ENCODE measurements around the gene CCDC39. TPM values are rescaled to one million over a fixed set of nuclear protein-coding genes. Genes with fewer than 3 reads are reported as not detected.

Gene CCDC39
- total and polyA plus RNA-seq, 2 of the 13 experiments (the other 11 are each of a cell fraction or from before 2014, with no cell fraction given) = not detected

- TF ChIP-seq PAF1 (CRISPR knock-in tag; IDR thresholded peaks at IDR 0.05) (no peak), NR2C2 (CRISPR knock-in tag; IDR thresholded peaks at IDR 0.05; ENCODE audit: borderline replicate concordance) (peak; percentile 99), NBN (conservative IDR thresholded peaks at IDR 0.05) (no peak), ZIK1 (CRISPR knock-in tag; IDR thresholded peaks at IDR 0.05; ENCODE audit: borderline replicate concordance, low read depth) (0 out of 2 replicates have a peak, but pooled peaks have one; percentile 36), PRPF4 (IDR thresholded peaks at IDR 0.05; ENCODE audit: low read depth, low read length, poor library complexity, severe bottlenecking) (no peak), PTBP1 (IDR thresholded peaks at IDR 0.05; ENCODE audit: low read depth, low read length, poor library complexity, severe bottlenecking) (no peak), HHEX (CRISPR knock-in tag; IDR thresholded peaks at IDR 0.05) (peak; percentile 49; the same call in 1 of the 2 replicates), ZNF709 (CRISPR knock-in tag; IDR thresholded peaks at IDR 0.05) (no peak), MIER3 (CRISPR knock-in tag; IDR thresholded peaks at IDR 0.05; ENCODE audit: borderline replicate concordance) (peak; percentile 51; the same call in 1 of the 2 replicates), ZNF614 (CRISPR knock-in tag; IDR thresholded peaks at IDR 0.05; ENCODE audit: borderline replicate concordance) (peak; percentile 19; the same call in 1 of the 2 replicates), ZNF720 (CRISPR knock-in tag; IDR thresholded peaks at IDR 0.05) (no peak), ZNF510 (CRISPR knock-in tag; IDR thresholded peaks at IDR 0.05; ENCODE audit: low read depth) (no peak), HDAC2 (CRISPR knock-in tag; IDR thresholded peaks at IDR 0.05) (peak; percentile 81; the same call in 1 of the 2 replicates), IKZF4 (CRISPR knock-in tag; IDR thresholded peaks at IDR 0.05; ENCODE audit: borderline replicate concordance, low read depth, not compliant biosample characterization) (no peak), ZNF776 (CRISPR knock-in tag; IDR thresholded peaks at IDR 0.05) (no peak)
- TF ChIP-seq, protein P1, sequence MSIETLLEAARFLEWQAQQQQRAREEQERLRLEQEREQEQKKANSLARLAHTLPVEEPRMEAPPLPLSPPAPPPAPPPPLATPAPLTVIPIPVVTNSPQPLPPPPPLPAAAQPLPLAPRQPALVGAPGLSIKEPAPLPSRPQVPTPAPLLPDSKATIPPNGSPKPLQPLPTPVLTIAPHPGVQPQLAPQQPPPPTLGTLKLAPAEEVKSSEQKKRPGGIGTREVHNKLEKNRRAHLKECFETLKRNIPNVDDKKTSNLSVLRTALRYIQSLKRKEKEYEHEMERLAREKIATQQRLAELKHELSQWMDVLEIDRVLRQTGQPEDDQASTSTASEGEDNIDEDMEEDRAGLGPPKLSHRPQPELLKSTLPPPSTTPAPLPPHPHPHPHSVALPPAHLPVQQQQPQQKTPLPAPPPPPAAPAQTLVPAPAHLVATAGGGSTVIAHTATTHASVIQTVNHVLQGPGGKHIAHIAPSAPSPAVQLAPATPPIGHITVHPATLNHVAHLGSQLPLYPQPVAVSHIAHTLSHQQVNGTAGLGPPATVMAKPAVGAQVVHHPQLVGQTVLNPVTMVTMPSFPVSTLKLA (IDR thresholded peaks at IDR 0.05) = no peak
- TF ChIP-seq, protein P2, sequence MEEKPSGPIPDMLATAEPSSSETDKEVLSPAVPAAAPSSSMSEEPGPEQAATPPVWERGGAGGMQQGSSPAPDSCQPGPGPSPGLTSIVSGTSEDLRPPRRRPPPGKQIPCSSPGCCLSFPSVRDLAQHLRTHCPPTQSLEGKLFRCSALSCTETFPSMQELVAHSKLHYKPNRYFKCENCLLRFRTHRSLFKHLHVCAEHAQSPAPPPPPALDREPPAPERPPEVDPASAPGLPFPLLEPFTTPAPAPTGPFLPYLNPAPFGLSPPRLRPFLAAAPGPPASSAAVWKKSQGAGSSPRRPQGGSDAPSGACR (CRISPR knock-in tag; IDR thresholded peaks at IDR 0.05) = peak; percentile 43; the same call in 1 of the 2 replicates
- TF ChIP-seq, protein P3, sequence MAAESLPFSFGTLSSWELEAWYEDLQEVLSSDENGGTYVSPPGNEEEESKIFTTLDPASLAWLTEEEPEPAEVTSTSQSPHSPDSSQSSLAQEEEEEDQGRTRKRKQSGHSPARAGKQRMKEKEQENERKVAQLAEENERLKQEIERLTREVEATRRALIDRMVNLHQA (CRISPR knock-in tag; IDR thresholded peaks at IDR 0.05) = no peak
- TF ChIP-seq, protein P4, sequence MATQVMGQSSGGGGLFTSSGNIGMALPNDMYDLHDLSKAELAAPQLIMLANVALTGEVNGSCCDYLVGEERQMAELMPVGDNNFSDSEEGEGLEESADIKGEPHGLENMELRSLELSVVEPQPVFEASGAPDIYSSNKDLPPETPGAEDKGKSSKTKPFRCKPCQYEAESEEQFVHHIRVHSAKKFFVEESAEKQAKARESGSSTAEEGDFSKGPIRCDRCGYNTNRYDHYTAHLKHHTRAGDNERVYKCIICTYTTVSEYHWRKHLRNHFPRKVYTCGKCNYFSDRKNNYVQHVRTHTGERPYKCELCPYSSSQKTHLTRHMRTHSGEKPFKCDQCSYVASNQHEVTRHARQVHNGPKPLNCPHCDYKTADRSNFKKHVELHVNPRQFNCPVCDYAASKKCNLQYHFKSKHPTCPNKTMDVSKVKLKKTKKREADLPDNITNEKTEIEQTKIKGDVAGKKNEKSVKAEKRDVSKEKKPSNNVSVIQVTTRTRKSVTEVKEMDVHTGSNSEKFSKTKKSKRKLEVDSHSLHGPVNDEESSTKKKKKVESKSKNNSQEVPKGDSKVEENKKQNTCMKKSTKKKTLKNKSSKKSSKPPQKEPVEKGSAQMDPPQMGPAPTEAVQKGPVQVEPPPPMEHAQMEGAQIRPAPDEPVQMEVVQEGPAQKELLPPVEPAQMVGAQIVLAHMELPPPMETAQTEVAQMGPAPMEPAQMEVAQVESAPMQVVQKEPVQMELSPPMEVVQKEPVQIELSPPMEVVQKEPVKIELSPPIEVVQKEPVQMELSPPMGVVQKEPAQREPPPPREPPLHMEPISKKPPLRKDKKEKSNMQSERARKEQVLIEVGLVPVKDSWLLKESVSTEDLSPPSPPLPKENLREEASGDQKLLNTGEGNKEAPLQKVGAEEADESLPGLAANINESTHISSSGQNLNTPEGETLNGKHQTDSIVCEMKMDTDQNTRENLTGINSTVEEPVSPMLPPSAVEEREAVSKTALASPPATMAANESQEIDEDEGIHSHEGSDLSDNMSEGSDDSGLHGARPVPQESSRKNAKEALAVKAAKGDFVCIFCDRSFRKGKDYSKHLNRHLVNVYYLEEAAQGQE (IDR thresholded peaks at IDR 0.05; ENCODE audit: borderline replicate concordance in 1 of 2, low read depth in 1 of 2, low read length in 2 of 2) = no peak; a peak in 1 of 4 replicates
- TF ChIP-seq, protein P5, sequence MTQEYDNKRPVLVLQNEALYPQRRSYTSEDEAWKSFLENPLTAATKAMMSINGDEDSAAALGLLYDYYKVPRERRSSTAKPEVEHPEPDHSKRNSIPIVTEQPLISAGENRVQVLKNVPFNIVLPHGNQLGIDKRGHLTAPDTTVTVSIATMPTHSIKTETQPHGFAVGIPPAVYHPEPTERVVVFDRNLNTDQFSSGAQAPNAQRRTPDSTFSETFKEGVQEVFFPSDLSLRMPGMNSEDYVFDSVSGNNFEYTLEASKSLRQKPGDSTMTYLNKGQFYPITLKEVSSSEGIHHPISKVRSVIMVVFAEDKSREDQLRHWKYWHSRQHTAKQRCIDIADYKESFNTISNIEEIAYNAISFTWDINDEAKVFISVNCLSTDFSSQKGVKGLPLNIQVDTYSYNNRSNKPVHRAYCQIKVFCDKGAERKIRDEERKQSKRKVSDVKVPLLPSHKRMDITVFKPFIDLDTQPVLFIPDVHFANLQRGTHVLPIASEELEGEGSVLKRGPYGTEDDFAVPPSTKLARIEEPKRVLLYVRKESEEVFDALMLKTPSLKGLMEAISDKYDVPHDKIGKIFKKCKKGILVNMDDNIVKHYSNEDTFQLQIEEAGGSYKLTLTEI (CRISPR knock-in tag; conservative IDR thresholded peaks at IDR 0.05) = no peak
Measured at GRCh38 chr3:180601688-180602666, 77.3 kb downstream of the CCDC39 start, which contains the start of gene TTC14 (continued).

Data from HepG2 (cell line).